Activated naive CD8-positive, alpha-beta T cell treated with anti-CD3 and anti-CD28 coated beads, Interleukin-2, amount 10 ng/mL, durations not matched to agents 7 days and 5 days (primary cell): ENCODE data around the gene UAP1. TPM values are rescaled to one million over a fixed set of nuclear protein-coding genes. Genes with fewer than 3 reads are reported as not detected.
"Not testable (repeated sequence)": the region's sequence is repeated elsewhere in the genome, so short reads cannot be mapped to it uniquely, and the experiment has no call there.

Source experiments
- ATAC-seq: fragments of 150-1000 bp; cut with Tn5 transposase; one replicate; pipeline ENCODE4 v1.10.0; 2021; ENCODE audit warnings: low read depth, moderate library complexity
- POLR2A ChIA-PET: fragments of 350-600 bp; sonication (Branson Sonifier 250); formaldehyde crosslinking; loops from one replicate; lab custom pipeline; 2021; ENCODE audit warnings: antibody characterized with exemption; lab: Charles Lee
- DNase-seq: peaks from one replicate; pipeline ENCODE4 v3.0.0; 2021
- H3K27ac Mint-ChIP-seq: one replicate; pipeline ENCODE4 v1.8.0; 2022; ENCODE audit warnings: mild to moderate bottlenecking, mixed read lengths
- H3K27me3 Mint-ChIP-seq: one replicate; pipeline ENCODE4 v1.8.0; 2022; ENCODE audit warnings: mild to moderate bottlenecking, moderate library complexity, mixed read lengths
- H3K36me3 Mint-ChIP-seq: one replicate; pipeline ENCODE4 v1.8.0; 2021; ENCODE audit warnings: mild to moderate bottlenecking, mixed read lengths
- H3K4me1 Mint-ChIP-seq: one replicate; pipeline ENCODE4 v1.8.0; 2021; ENCODE audit warnings: mixed read lengths
- H3K4me3 Mint-ChIP-seq: one replicate; pipeline ENCODE4 v1.8.0; 2022; ENCODE audit warnings: mild to moderate bottlenecking, moderate library complexity, mixed read lengths
- H3K9me3 Mint-ChIP-seq: one replicate; pipeline ENCODE4 v1.8.0; 2021; ENCODE audit warnings: mixed read lengths
- total RNA-seq, 2 experiments: library from RNA; stranded (reverse); gene quantifications; one replicate each; pipeline ENCODE4 v1.2.3, GENCODE V29; 2021

The UAP1 gene
- total RNA-seq, 2 experiments from 2014 or later = 15.4 to 15.9 TPM

- peaks cover 5% of the 10 kb centered on the region for H3K4me1 Mint-ChIP-seq
- H3K9me3 Mint-ChIP-seq = no peaks in the 10 kb centered on the region
- DNase-seq (no peak), ATAC-seq (no peak)
- POLR2A ChIA-PET = no interaction called here
- peaks cover 23% of the 10 kb centered on the region for H3K36me3 Mint-ChIP-seq
- no peak overlapping the region for H3K27ac Mint-ChIP-seq
- H3K27me3 Mint-ChIP-seq = no peaks in the 10 kb centered on the region
- peak overlapping the region; percentile 15 for H3K4me3 Mint-ChIP-seq
Observed at GRCh38 chr1:162571696-162572095, 10.2 kb downstream of the UAP1 start.

- POLR2A ChIA-PET = no interaction called here
- no peak overlapping the region for H3K4me3 Mint-ChIP-seq
Observed at GRCh38 chr1:162573136-162573535, 11.6 kb downstream of the UAP1 start.

GRCh38 chr1:162578071-162578700 is 16.7 kb downstream of the UAP1 start:
- Mint-ChIP-seq H3K9me3 (no peaks in the 10 kb centered on the region), H3K27me3 (no peaks in the 10 kb centered on the region), H3K4me1 (no peaks in the 10 kb centered on the region), H3K36me3 (peaks cover 5% of the 10 kb centered on the region), H3K27ac (no peak overlapping the region), H3K4me3 (no peak overlapping the region)
- POLR2A ChIA-PET = no interaction called here
- no peak for DNase-seq
- ATAC-seq = no peak

More at GRCh38 chr1:162573136-162573535, 11.6 kb downstream of the UAP1 start:
- peaks cover 5% of the 10 kb centered on the region for H3K4me1 Mint-ChIP-seq
- DNase-seq (no peak), ATAC-seq (no peak)
- peaks cover 17% of the 10 kb centered on the region for H3K36me3 Mint-ChIP-seq
- H3K27me3 Mint-ChIP-seq = no peaks in the 10 kb centered on the region
- no peak overlapping the region for H3K27ac Mint-ChIP-seq
- no peaks in the 10 kb centered on the region for H3K9me3 Mint-ChIP-seq

- Mint-ChIP-seq H3K4me3 (no peak overlapping the region), H3K27ac (no peak overlapping the region), H3K9me3 (no peaks in the 10 kb centered on the region), H3K36me3 (peaks cover 3% of the 10 kb centered on the region), H3K27me3 (no peaks in the 10 kb centered on the region), H3K4me1 (no peaks in the 10 kb centered on the region)
- DNase-seq = no peak
- POLR2A ChIA-PET = no interaction called here
- no peak for ATAC-seq
Observed at GRCh38 chr1:162578936-162579335, 17.4 kb downstream of the UAP1 start.

GRCh38 chr1:162580308-162580707 is 18.8 kb downstream of the UAP1 start:
- ATAC-seq (no peak), DNase-seq (no peak)
- peaks cover 3% of the 10 kb centered on the region for H3K36me3 Mint-ChIP-seq
- no peaks in the 10 kb centered on the region for H3K4me1 Mint-ChIP-seq
- no peak overlapping the region for H3K27ac Mint-ChIP-seq
- no peaks in the 10 kb centered on the region for H3K9me3 Mint-ChIP-seq
- no peak overlapping the region for H3K4me3 Mint-ChIP-seq
- POLR2A ChIA-PET = no interaction called here
- H3K27me3 Mint-ChIP-seq = no peaks in the 10 kb centered on the region

GRCh38 chr1:162582901-162583300 is 21.4 kb downstream of the UAP1 start:
- H3K4me3 Mint-ChIP-seq, POLR2A ChIA-PET, H3K4me1 Mint-ChIP-seq, DNase-seq, H3K36me3 Mint-ChIP-seq, H3K9me3 Mint-ChIP-seq, H3K27me3 Mint-ChIP-seq, ATAC-seq, H3K27ac Mint-ChIP-seq: not testable (repeated sequence)

- ATAC-seq, H3K4me1 Mint-ChIP-seq, H3K27me3 Mint-ChIP-seq, POLR2A ChIA-PET, H3K27ac Mint-ChIP-seq, H3K9me3 Mint-ChIP-seq, DNase-seq, H3K4me3 Mint-ChIP-seq: not testable (repeated sequence)
- peaks cover 11% of the 10 kb centered on the region for H3K36me3 Mint-ChIP-seq
Observed at GRCh38 chr1:162585101-162585500, 23.6 kb downstream of the UAP1 start.

GRCh38 chr1:162587347-162587746 is 25.8 kb downstream of the UAP1 start:
- Mint-ChIP-seq H3K9me3 (no peaks in the 10 kb centered on the region), H3K27me3 (no peaks in the 10 kb centered on the region), H3K4me1 (no peaks in the 10 kb centered on the region), H3K27ac (no peak overlapping the region), H3K36me3 (peaks cover 9% of the 10 kb centered on the region), H3K4me3 (no peak overlapping the region)
- DNase-seq (no peak), ATAC-seq (no peak)
- POLR2A ChIA-PET = no interaction called here

GRCh38 chr1:162587761-162588260 is 26.3 kb downstream of the UAP1 start:
- POLR2A ChIA-PET = no interaction called here
- H3K4me1 Mint-ChIP-seq = no peaks in the 10 kb centered on the region

GRCh38 chr1:162590101-162590500 is 28.6 kb downstream of the UAP1 start:
- Mint-ChIP-seq H3K27ac (no peak overlapping the region), H3K9me3 (no peaks in the 10 kb centered on the region), H3K36me3 (peaks cover 16% of the 10 kb centered on the region), H3K4me3 (no peak overlapping the region), H3K4me1 (no peaks in the 10 kb centered on the region), H3K27me3 (no peaks in the 10 kb centered on the region)
- no peak for DNase-seq
- POLR2A ChIA-PET = no interaction called here
- no peak for ATAC-seq

More at GRCh38 chr1:162587761-162588260, 26.3 kb downstream of the UAP1 start:
- Mint-ChIP-seq H3K4me3 (no peak overlapping the region), H3K27me3 (no peaks in the 10 kb centered on the region), H3K27ac (no peak overlapping the region), H3K36me3 (peaks cover 13% of the 10 kb centered on the region), H3K9me3 (no peaks in the 10 kb centered on the region)
- ATAC-seq (no peak), DNase-seq (no peak)

- Mint-ChIP-seq H3K9me3 (no peaks in the 10 kb centered on the region), H3K27me3 (no peaks in the 10 kb centered on the region), H3K36me3 (peaks cover 16% of the 10 kb centered on the region), H3K4me3 (no peak overlapping the region), H3K4me1 (no peaks in the 10 kb centered on the region), H3K27ac (no peak overlapping the region)
- POLR2A ChIA-PET = no interaction called here
- ATAC-seq (no peak), DNase-seq (no peak)
Observed at GRCh38 chr1:162590686-162591085, 29.2 kb downstream of the UAP1 start.

GRCh38 chr1:162596514-162597170 is 35.1 kb downstream of the UAP1 start:
- Mint-ChIP-seq H3K4me1 (no peaks in the 10 kb centered on the region), H3K27ac (no peak overlapping the region), H3K36me3 (peaks cover 18% of the 10 kb centered on the region), H3K4me3 (no peak overlapping the region), H3K9me3 (no peaks in the 10 kb centered on the region), H3K27me3 (no peaks in the 10 kb centered on the region)
- DNase-seq (no peak), ATAC-seq (no peak)
- POLR2A ChIA-PET = no interaction called here

- POLR2A ChIA-PET = no interaction called here
- Mint-ChIP-seq H3K4me3 (no peak overlapping the region), H3K9me3 (no peaks in the 10 kb centered on the region), H3K27ac (no peak overlapping the region), H3K4me1 (no peaks in the 10 kb centered on the region), H3K27me3 (no peaks in the 10 kb centered on the region), H3K36me3 (peaks cover 18% of the 10 kb centered on the region)
- ATAC-seq (no peak), DNase-seq (no peak)
Observed at GRCh38 chr1:162599451-162599850, 37.9 kb downstream of the UAP1 start.

- H3K9me3 Mint-ChIP-seq, ATAC-seq, DNase-seq, H3K4me1 Mint-ChIP-seq, H3K27ac Mint-ChIP-seq, H3K27me3 Mint-ChIP-seq, POLR2A ChIA-PET, H3K4me3 Mint-ChIP-seq: not testable (repeated sequence)
- H3K36me3 Mint-ChIP-seq = peaks cover 14% of the 10 kb centered on the region
Observed at GRCh38 chr1:162603117-162603516, 41.6 kb downstream of the UAP1 start.
